Activated naive CD4-positive, alpha-beta T cell treated with anti-CD3 and anti-CD28 coated beads, Interleukin-2, amount 10 ng/mL, durations not matched to agents 7 days and 5 days (primary cell): ENCODE data around the gene PRMT7.

ENCODE experiments used
- CTCF ChIA-PET: fragments of 350-600 bp; sonication (Branson Sonifier 250); formaldehyde crosslinking; loops from one replicate; lab custom pipeline; 2021; ENCODE audit warnings: antibody characterized with exemption; lab: Charles Lee
- DNase-seq: peaks from one replicate; pipeline ENCODE4 v3.0.0-alpha.2; 2020
- H3K27ac Mint-ChIP-seq: one replicate; pipeline ENCODE4 v1.8.0; 2021; ENCODE audit warnings: mild to moderate bottlenecking, moderate library complexity, mixed read lengths
- H3K27me3 Mint-ChIP-seq: one replicate; pipeline ENCODE4 v1.8.0; 2021; ENCODE audit warnings: mild to moderate bottlenecking, mixed read lengths
- H3K36me3 Mint-ChIP-seq: one replicate; pipeline ENCODE4 v1.8.0; 2021; ENCODE audit warnings: mixed read lengths
- H3K4me1 Mint-ChIP-seq: one replicate; pipeline ENCODE4 v1.8.0; 2021; ENCODE audit warnings: mixed read lengths
- H3K4me3 Mint-ChIP-seq: one replicate; pipeline ENCODE4 v1.8.0; 2021; ENCODE audit warnings: mild to moderate bottlenecking, moderate library complexity, mixed read lengths
- H3K9me3 Mint-ChIP-seq: one replicate; pipeline ENCODE4 v1.8.0; 2021; ENCODE audit warnings: mixed read lengths

The PRMT7 gene

DNA sequence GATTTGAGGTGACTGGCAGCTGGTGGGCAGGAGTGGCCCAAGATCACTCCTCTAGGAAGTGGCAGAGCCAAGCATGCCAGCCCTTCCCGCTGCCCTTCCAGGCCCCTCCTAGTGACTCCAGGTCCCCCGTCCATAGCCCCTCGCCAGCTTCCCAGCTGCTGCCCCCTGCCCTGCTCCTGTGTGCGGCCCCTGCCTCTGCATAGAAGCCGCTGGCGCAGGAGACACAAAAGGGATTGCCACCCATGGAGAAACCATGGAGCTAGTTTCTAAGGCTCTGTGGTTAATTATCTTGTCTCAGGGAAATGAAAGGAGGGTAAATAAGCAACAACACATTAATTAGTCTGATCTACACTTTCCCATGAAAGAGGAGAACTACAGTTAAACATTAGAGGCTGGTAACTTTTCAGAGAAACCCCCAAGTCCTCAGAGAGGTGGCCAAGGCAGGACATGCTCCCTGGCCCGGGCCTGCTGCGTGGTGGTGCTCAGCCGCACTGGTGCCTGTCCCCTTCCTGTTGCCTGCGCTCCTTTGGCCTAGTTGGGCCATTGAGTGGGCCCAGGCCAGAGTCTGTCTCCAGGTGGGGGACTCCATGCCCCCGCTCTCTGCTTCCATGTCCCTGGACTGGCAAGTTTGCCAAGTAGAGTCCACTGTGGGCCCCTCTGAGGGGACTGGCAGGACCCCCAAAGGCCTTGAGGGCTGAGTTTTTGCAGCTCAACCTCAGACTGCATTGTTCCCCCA lies 65.2 kb downstream of the PRMT7 start:
- Mint-ChIP-seq H3K4me3 (no peak overlapping the region), H3K27me3 (peaks cover 97% of the 10 kb centered on the region), H3K36me3 (no peaks in the 10 kb centered on the region), H3K27ac (no peak overlapping the region), H3K9me3 (no peaks in the 10 kb centered on the region), H3K4me1 (peaks cover 20% of the 10 kb centered on the region)
- CTCF ChIA-PET = interaction anchor here (0.8 to 1.0 kb wide), 2 partner anchors 19 to 145 kb away, joined by 3 read pairs; no protein-coding TSS in a partner anchor
- no peak for DNase-seq

DNA sequence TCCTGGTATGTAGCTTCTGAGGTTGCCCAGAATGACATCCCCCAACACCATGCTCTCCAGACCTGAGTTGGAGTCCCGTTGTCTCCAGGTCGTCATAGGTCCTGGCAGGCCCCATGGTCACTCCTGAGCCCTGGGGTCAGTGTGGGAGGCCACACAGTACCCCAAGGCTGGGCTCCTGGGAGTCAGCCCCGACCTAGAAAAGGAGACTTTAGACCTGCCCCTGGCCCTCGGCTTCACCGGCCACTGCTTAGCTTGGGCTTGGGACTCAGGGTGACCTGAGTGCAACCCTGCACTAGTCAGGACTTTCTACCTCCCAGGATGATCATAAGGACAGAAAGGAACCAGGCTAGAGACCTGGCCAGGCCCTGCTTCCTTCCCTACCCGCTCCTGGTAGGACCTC lies 65.8 kb downstream of the PRMT7 start:
- Mint-ChIP-seq H3K4me1 (peaks cover 16% of the 10 kb centered on the region), H3K4me3 (no peak overlapping the region), H3K27ac (no peak overlapping the region), H3K27me3 (peaks cover 97% of the 10 kb centered on the region), H3K36me3 (no peaks in the 10 kb centered on the region), H3K9me3 (no peaks in the 10 kb centered on the region)
- CTCF ChIA-PET = interaction anchor here (0.8 to 1.0 kb wide), 2 partner anchors 10 to 144 kb away, joined by 3 to 4 read pairs; no protein-coding TSS in a partner anchor
- no peak for DNase-seq

DNA sequence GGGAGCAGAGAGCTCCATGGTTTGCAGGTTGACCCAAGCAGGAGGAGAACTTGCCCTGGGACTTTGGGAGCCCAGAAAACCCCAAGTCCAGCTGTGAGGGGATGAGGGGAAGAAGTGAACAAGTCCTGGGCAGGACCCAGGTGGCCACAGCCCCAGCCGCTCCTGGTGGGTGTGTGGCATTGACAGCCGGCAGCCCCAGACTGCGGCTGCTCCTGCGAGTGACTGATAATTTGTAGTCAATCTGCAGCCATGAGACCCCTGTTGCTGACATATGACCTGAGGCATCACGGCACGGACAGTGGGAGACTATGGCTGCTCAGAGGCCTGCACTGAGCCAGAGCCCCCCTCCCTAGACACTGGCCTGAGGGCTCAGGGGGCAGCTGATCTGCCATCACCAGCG lies 66.4 kb downstream of the PRMT7 start:
- Mint-ChIP-seq H3K27ac (no peak overlapping the region), H3K9me3 (no peaks in the 10 kb centered on the region), H3K4me3 (no peak overlapping the region), H3K36me3 (no peaks in the 10 kb centered on the region), H3K27me3 (peaks cover 94% of the 10 kb centered on the region), H3K4me1 (peaks cover 16% of the 10 kb centered on the region)
- CTCF ChIA-PET = interaction anchor here (0.6 to 1.0 kb wide), 3 partner anchors 10 to 326 kb away, joined by 3 to 4 read pairs (median 3); no protein-coding TSS in a partner anchor
- DNase-seq = no peak

DNA sequence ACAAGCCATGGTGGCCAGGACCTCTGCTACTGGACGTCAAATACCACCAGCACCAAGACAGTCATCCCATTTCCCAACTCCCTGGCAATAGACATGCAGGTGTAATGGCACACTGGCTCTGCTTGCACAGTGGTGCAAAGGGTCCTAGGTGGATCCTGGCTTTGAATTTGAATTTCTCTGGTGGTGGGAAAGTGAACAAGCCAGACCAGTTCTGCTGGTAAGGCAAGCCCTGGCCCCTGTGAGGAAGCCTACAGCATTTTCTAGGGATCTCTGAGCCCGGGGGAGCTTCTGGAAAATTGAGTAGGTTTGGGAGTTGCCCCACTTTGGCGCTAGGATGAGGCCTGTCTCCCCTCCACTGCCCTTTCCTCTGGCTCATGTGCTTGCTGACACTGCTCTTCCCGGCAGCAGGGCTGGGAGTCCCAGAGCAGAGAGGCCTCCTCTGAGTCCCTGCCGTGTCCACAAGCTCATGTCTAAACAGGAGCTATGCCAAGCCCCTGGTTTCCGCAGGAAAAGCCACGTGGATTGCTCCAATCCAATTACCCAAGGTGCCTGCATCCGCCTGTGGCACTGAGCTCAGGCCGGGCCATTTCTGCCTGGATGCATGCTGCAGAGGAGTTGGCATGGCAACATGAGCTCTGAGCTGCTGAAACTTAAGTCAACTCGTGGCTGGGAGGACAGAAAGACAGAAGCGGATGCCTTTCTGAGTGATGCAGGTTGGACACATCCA lies 67.0 kb downstream of the PRMT7 start:
- DNase-seq = no peak
- Mint-ChIP-seq H3K4me1 (peaks cover 16% of the 10 kb centered on the region), H3K4me3 (no peak overlapping the region), H3K27me3 (peaks cover 92% of the 10 kb centered on the region), H3K27ac (no peak overlapping the region), H3K36me3 (no peaks in the 10 kb centered on the region), H3K9me3 (no peaks in the 10 kb centered on the region)
- CTCF ChIA-PET = interaction anchor here (0.6 to 1.2 kb wide), 5 partner anchors 11 to 326 kb away, joined by 3 to 5 read pairs (median 3); no protein-coding TSS in a partner anchor

DNA sequence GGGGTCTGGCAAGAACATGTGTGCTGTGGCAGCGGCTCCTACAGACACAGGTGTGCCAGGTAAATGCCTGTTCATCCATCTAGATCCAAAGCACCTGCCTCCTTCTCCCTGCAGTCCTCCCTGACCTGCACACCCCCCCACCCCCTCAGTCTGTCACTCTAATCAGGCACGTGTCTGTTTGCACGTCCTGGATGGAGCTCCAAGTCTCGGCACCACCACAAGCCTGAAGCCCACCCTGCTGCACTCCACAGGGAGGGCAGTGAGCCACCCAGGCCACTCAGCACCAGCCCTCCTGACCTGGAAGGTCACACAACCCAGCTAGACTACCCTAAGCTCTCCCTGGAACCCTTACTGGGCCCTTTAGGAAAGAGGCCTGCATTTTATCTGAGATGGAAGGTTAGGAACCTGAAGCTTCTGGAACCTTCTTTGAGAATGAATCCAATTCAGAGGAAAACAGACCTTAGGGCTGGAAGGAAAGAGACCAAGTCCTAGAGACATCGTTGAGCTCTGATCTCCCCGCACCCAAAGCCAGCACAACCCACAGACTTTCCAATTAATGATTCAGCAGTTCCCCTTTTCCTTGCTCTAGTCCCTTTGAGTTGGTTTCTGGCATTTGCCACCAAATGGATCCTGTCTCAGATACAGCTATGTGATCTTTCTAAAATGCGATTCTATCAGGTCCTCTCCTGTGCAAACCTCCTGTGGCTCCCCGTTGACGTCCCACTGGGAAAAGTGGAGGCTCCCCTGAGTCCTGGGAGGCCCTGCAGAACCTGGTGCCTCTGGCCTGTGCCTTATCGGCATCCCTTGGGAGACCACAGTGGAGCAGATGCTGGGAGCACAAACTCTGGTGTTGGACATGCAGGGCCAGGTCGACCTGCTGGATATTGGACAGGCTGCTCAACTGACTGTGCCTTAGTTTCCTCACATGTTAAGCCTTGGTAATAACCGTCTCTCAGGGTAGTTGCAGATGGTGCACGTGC lies 67.9 kb downstream of the PRMT7 start:
- Mint-ChIP-seq H3K4me3 (no peak overlapping the region), H3K9me3 (no peaks in the 10 kb centered on the region), H3K27me3 (peaks cover 92% of the 10 kb centered on the region), H3K4me1 (peaks cover 17% of the 10 kb centered on the region), H3K27ac (peak overlapping the region; percentile 78), H3K36me3 (no peaks in the 10 kb centered on the region)
- CTCF ChIA-PET = interaction anchor here (0.9 to 1.2 kb wide), 3 partner anchors 13 to 132 kb away, joined by 3 to 5 read pairs (median 3); no protein-coding TSS in a partner anchor
- DNase-seq = no peak

DNA sequence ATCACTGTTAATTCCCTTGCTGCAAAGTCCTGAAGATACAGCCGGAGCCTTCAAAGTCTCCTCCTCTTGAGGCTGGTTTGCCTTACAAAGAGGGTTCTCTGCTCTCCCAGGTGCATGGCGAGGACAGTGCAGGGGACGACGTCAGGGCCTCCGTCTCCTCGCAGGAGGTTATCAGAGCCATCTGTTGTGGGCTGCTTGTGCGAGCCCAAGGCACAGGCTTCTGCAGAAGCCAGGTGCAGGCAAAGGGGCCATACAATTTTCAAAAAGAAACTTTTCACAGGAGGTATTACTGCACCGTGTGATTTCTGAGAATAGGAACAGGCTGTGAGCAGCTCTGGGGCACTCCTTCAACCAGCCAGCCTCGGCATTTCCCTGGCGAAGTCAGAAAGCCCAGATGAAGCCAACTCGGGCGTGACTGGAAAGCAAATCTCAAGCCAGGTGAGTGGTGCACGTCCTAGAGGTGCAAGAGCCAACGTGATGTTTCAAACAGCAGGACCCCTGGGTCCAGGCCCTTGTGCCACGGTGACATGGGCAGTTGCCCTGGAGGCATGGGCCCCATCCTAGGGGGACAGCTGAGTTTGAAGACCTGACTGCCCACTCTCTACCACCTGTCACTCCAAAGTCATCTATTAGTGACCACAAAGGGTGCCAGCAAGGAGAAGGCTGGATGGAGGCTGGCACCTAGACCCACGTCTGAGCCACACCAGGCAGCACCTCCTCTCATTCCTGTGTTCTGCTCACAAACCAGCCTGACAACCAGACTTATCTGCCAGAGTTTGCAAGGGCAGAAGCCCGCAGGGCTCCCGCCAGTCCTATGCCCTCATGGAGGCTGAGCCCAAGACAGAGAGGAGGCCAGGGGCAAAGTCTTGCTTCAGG lies 68.9 kb downstream of the PRMT7 start:
- CTCF ChIA-PET = no interaction called here
- DNase-seq = peak; percentile 54
- Mint-ChIP-seq H3K9me3 (no peaks in the 10 kb centered on the region), H3K27me3 (peaks cover 92% of the 10 kb centered on the region), H3K4me3 (no peak overlapping the region), H3K27ac (peak overlapping the region; percentile 78), H3K36me3 (no peaks in the 10 kb centered on the region), H3K4me1 (peaks cover 18% of the 10 kb centered on the region)

DNA sequence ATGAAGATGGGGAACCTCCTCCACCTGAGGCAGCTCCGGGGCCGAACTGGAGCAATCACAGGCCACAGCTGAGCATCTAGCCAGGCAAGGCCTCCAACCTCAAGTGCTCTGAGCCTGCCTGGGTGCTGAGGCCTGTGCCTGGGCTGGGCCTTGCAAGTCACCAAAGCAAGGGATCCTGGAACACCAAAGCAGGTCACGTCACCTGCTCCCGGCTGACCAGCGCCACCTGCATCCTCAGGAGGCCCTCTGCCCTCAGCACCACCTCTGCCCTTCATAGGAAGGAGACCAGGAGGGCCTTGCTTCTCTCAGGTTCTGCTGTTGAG lies 69.5 kb downstream of the PRMT7 start:
- no peak for DNase-seq
- Mint-ChIP-seq H3K27ac (no peak overlapping the region), H3K9me3 (no peaks in the 10 kb centered on the region), H3K27me3 (peaks cover 92% of the 10 kb centered on the region), H3K4me1 (peaks cover 18% of the 10 kb centered on the region), H3K36me3 (no peaks in the 10 kb centered on the region), H3K4me3 (no peak overlapping the region)
- CTCF ChIA-PET = no interaction called here

DNA sequence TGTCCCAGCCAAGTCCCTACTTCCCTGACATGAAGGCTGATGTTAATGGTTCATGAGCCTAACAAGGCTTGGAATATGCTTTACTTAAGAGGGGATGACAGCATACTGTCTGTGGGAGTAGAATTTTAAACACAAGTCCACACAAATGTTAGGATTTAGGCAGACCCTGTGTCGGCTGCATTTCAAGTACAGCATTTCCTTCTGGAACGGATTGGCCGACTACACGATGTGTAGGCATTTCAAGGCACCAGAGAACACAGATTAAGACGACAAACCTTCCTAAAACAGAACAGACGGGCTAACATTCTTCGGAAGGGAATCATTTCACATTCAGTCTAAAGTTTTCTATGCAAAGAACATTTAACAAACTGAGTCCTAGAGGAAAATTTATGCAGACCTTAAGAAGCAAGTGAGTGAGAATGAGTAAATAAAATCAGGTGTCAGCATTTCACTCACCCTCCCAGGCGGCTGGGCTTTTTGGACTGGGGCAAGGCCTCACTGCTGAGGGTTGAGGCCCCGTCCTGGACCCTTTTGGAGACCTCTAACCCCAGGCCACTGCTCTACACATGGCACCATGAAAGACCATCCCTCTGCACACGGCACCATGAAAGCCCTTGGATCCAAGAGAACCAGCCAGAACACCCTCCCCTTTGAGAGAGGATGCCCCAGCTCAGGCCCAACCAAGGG lies 70.0 kb downstream of the PRMT7 start:
- H3K27ac Mint-ChIP-seq = no peak overlapping the region
- DNase-seq = no peak
- H3K4me1 Mint-ChIP-seq = peaks cover 18% of the 10 kb centered on the region
- CTCF ChIA-PET = interaction anchor here (0.8 to 2.3 kb wide), 4 partner anchors 16 to 129 kb away, joined by 3 to 12 read pairs (median 4); no protein-coding TSS in a partner anchor
- H3K9me3 Mint-ChIP-seq = no peaks in the 10 kb centered on the region
- H3K4me3 Mint-ChIP-seq = no peak overlapping the region
- H3K27me3 Mint-ChIP-seq = peaks cover 92% of the 10 kb centered on the region
- H3K36me3 Mint-ChIP-seq = no peaks in the 10 kb centered on the region

DNA sequence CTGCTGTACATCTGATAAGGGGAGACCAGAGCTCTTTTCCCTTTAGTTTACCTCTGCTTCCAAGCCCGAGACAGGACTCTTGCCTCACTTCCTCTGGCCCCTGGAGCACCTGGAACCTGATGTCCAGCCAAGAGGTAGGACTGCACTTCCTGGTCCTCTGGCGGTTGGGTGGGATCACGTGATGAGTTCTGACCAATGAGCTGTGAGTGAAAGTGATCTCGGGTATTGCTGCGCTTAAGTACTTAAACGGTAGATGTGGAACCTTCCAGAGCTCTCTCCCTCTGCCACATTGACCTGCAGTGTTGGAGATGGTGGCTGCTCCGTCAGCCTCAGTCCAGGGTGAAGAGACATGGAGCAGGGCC lies 70.5 kb downstream of the PRMT7 start:
- peaks cover 18% of the 10 kb centered on the region for H3K4me1 Mint-ChIP-seq
- CTCF ChIA-PET = interaction anchor here (0.8 to 2.3 kb wide), 6 partner anchors 11 to 129 kb away, joined by 3 to 12 read pairs (median 4); no protein-coding TSS in a partner anchor
- H3K4me3 Mint-ChIP-seq = no peak overlapping the region
- peaks cover 92% of the 10 kb centered on the region for H3K27me3 Mint-ChIP-seq
- no peaks in the 10 kb centered on the region for H3K36me3 Mint-ChIP-seq
- H3K9me3 Mint-ChIP-seq = no peaks in the 10 kb centered on the region
- no peak for DNase-seq
- no peak overlapping the region for H3K27ac Mint-ChIP-seq

DNA sequence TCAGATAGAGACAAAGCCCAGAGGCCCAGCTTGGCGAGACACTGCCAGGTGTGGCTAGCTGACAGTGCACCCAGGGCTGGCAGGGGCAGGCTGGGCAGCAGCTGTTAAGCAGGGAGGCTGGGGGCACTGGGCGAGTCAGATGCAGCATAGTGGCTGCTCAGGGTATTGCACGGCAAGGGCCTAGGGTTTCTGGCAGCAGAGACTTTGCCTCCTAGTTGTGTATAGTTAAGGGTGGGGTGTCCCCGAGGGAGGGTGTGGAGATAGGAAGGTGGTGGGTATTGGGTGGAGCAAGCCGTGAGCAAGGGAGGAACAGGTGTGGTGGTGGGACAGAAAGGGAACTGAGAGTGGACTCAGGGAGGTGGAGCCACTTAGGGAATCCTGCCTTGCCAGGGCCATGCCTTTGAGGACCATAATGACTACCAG lies 71.5 kb downstream of the PRMT7 start:
- H3K27ac Mint-ChIP-seq = no peak overlapping the region

DNA sequence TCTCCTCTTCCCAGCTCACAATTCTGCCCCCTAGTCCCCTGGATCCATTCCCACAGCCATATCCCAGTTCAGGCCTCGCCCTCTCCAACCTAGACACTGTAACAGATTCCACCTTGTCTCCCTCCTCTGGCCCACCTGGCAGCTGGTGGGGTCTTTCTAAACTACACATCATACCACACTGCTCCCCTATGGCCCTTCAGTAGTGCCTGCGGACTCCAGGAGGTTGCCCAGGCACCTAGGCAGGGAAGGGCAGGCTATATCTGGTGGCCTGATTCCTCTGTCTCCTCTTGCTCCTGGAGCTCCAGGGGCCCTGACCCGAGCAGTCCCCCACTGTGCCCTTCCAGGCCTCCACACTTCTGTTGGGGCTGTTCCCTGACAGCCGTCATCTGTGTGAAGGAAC lies 73.0 kb downstream of the PRMT7 start:
- Mint-ChIP-seq H3K27me3 (peaks cover 88% of the 10 kb centered on the region), H3K27ac (no peak overlapping the region), H3K9me3 (no peaks in the 10 kb centered on the region), H3K4me3 (no peak overlapping the region), H3K36me3 (no peaks in the 10 kb centered on the region), H3K4me1 (peaks cover 16% of the 10 kb centered on the region)
- DNase-seq = no peak
- CTCF ChIA-PET = interaction anchor here (1.0 to 1.6 kb wide), 6 partner anchors 9 to 120 kb away, joined by 3 to 6 read pairs (median 3); partner anchors contain the start of gene SLC7A6

More for the DNA sequence above, 71.5 kb downstream of the PRMT7 start:
- H3K4me1 Mint-ChIP-seq = peaks cover 18% of the 10 kb centered on the region
- H3K9me3 Mint-ChIP-seq = no peaks in the 10 kb centered on the region
- peaks cover 91% of the 10 kb centered on the region for H3K27me3 Mint-ChIP-seq
- no peak overlapping the region for H3K4me3 Mint-ChIP-seq
- peak; percentile 41 for DNase-seq
- H3K36me3 Mint-ChIP-seq = no peaks in the 10 kb centered on the region
- CTCF ChIA-PET = interaction anchor here (1.1 to 2.3 kb wide), 6 partner anchors 10 to 138 kb away, joined by 3 to 12 read pairs (median 4); no protein-coding TSS in a partner anchor
